Limb (tissue), 2 donors: Measurements from ENCODE around the gene HLCS.
A peak's percentile ranks its signal among the peaks of the same experiment; 100 is the strongest.

Experiments used
- DNase-seq, 2 donors: peaks; one replicate each; pipeline ENCODE4 v3.0.0-alpha.2; 2016; ENCODE audit errors: extremely low spot score in 2 of 2

Gene HLCS

DNA sequence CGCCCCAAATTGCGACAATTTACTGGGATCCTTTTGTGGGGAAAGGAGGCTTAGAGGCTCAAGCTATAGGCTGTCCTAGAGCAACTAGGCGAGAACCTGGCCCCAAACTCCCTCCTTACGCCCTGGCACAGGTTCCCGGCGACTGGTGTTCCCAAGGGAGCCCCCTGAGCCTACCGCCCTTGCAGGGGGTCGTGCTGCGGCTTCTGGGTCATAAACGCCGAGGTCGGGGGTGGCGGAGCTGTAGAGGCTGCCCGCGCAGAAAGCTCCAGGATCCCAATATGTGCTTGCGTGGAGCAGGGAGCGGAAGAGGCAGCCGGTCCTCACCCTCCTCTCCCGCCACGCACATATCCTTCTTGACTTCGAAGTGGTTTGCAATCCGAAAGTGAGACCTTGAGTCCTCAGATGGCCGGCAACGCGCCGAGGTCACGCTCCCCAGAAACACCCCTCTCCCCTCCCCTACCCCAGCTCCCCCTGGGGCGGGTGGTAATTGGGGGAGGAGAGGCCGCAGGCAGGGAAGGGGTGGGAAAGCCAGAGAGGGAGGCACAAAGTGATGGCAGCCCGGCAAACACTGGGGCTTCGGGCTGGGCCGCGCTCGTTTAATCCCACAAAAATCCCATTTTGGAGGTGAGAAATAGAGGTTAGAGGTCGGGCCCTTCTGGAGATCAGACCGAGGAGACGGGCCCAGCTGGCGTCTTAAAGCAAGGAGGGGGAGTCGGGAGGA is 261.4 kb downstream of the HLCS start:
- DNase-seq: peak in 1 of 2 donors; percentile 51

GRCh38 chr21:36704281-36704957 is 262.1 kb downstream of the HLCS start:
- DNase-seq: no peak

GRCh38 chr21:36703626-36704280 is 262.7 kb downstream of the HLCS start:
- DNase-seq: no peak

DNA sequence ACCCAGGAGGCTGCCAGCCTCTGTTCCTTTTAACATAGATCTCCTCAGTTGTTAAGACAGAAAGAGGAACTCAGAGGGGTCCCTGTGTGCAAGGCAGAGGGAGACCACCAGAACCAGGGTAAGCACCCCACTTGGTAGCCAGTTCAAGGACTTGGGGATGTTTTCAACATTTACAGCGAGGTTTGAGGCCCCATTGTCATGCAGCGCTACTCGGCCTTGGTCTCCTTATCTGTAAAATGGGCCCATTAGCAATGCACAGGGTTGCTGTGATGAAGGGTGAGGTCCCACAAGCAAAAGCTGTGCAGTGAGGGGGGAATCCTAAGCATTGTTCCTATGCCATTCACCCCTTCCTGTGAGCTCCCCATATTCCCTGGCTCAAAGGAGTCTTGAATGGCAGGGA is 263.3 kb downstream of the HLCS start:
- no peak for DNase-seq

- no peak for DNase-seq
Observed at GRCh38 chr21:36702622-36702968, 263.9 kb downstream of the HLCS start.

- DNase-seq: no peak
Observed at GRCh38 chr21:36701756-36702621, 264.5 kb downstream of the HLCS start.

DNA sequence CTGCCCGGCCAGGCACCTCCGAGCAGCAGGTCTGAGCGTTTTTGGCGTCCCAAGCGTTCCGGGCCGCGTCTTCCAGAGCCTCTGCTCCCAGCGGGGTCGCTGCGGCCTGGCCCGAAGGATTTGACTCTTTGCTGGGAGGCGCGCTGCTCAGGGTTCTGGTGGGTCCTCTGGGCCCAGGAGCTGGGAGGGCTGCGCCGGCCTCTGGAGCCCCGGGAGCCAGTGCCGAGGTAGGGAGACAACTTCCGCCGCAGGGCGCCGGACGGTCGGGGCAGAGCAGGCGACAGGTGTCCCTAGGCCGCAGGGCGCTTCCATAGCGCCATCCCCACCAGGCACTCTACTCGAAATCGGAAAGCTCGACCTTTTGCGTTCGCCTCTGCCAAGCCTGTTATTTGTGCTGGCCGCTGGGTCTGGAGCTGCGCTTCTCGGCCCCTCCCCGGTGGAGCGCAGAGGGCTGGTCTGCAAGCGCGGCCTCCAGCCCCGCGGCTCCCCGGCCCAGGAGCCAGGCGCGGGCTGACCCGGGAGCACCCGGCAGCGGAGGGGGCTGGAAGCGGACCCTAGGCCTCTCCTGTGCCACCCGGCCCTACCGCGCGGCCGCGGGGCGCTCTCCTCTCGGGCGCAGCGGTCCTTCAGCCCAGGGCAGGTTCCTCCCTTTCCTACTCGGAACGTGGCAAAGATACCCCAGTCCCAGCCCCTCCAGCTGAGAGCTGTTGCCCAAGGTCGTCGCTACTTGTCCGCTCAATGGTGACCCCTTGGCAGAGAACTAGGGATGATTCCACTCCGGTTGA is 265.3 kb downstream of the HLCS start:
- DNase-seq: peak in 1 of 2 donors; percentile 56
